ENCODE results near the gene NOXO1. TPM values are rescaled to one million over a fixed set of nuclear protein-coding genes. Genes with fewer than 3 reads are reported as not detected.

Gene NOXO1
- polyA plus RNA-seq, 1 donor from 2014 or later = 8.5 TPM

GRCh38 chr16:1990351-1991134 lies 9.3 kb upstream of the NOXO1 start:
- H3K27me3 ChIP-seq (ENCODE audit: insufficient read depth, low read depth, low read length) = peaks cover 21% of the 10 kb centered on the region
- no peaks in the 10 kb centered on the region for H3F3A ChIP-seq (ENCODE audit: insufficient read depth, low read length, poor library complexity, severe bottlenecking)
- H3K36me3 ChIP-seq (ENCODE audit: insufficient read depth, low read length) = no peaks in the 10 kb centered on the region
- H3K27ac ChIP-seq (ENCODE audit: low read length) = no peak overlapping the region
- peak overlapping the region; percentile 33 for H2AFZ ChIP-seq (ENCODE audit: low read depth, low read length)
- H3K9me2 ChIP-seq (ENCODE audit: insufficient read depth, low read length) = no peaks in the 10 kb centered on the region
- H3K79me2 ChIP-seq (replicated peaks; ENCODE audit: insufficient read depth, low read length) = no peaks in the 10 kb centered on the region
- H3K9me3 ChIP-seq (ENCODE audit: low read length) = no peaks in the 10 kb centered on the region
- peak overlapping the region; percentile 80 for H3K9ac ChIP-seq (ENCODE audit: low read length)
- TF ChIP-seq POLR2AphosphoS5 (IDR thresholded peaks at IDR 0.05) (no peak), RAD21 (conservative IDR thresholded peaks at IDR 0.05) (no peak), MXI1 (conservative IDR thresholded peaks at IDR 0.05; ENCODE audit: poor library complexity, severe bottlenecking) (no peak), TAF1 (IDR thresholded peaks at IDR 0.05; ENCODE audit: low read depth) (peak; percentile 14), REST (IDR thresholded peaks at IDR 0.05; ENCODE audit: borderline replicate concordance) (peak; percentile 33), EZH2 (IDR thresholded peaks at IDR 0.05; ENCODE audit: borderline replicate concordance, insufficient read depth, low read length, poor library complexity, severe bottlenecking) (no peak)
- H3K4me2 ChIP-seq (ENCODE audit: low read length) = peak overlapping the region; percentile 77
- peak overlapping the region; percentile 88 for H3K4me3 ChIP-seq (ENCODE audit: low read length)
- H4K20me1 ChIP-seq (ENCODE audit: insufficient read depth) = no peaks in the 10 kb centered on the region

GRCh38 chr16:1990101-1990350 lies 8.8 kb upstream of the NOXO1 start:
- Histone ChIP-seq H3K9me2 (ENCODE audit: insufficient read depth, low read length) (no peaks in the 10 kb centered on the region), H3K27me3 (ENCODE audit: insufficient read depth, low read depth, low read length) (peaks cover 21% of the 10 kb centered on the region), H3K4me2 (ENCODE audit: low read length) (no peak overlapping the region), H3K36me3 (ENCODE audit: insufficient read depth, low read length) (no peaks in the 10 kb centered on the region), H3K79me2 (replicated peaks; ENCODE audit: insufficient read depth, low read length) (no peaks in the 10 kb centered on the region), H3K9me3 (ENCODE audit: low read length) (no peaks in the 10 kb centered on the region), H3F3A (ENCODE audit: insufficient read depth, low read length, poor library complexity, severe bottlenecking) (no peaks in the 10 kb centered on the region), H3K4me3 (ENCODE audit: low read length) (peak overlapping the region; percentile 88), H3K27ac (ENCODE audit: low read length) (no peak overlapping the region), H2AFZ (ENCODE audit: low read depth, low read length) (peak overlapping the region; percentile 33), H4K20me1 (ENCODE audit: insufficient read depth) (no peaks in the 10 kb centered on the region), H3K9ac (ENCODE audit: low read length) (peak overlapping the region; percentile 80)
- TF ChIP-seq CTCF (IDR thresholded peaks at IDR 0.05; ENCODE audit: poor library complexity, severe bottlenecking) = no peak
- TF ChIP-seq RAD21 (conservative IDR thresholded peaks at IDR 0.05) = no peak
- TF ChIP-seq EZH2 (IDR thresholded peaks at IDR 0.05; ENCODE audit: borderline replicate concordance, insufficient read depth, low read length, poor library complexity, severe bottlenecking) = no peak
- TF ChIP-seq REST (IDR thresholded peaks at IDR 0.05; ENCODE audit: borderline replicate concordance) = no peak
- TF ChIP-seq MXI1 (conservative IDR thresholded peaks at IDR 0.05; ENCODE audit: poor library complexity, severe bottlenecking) = no peak
- no peak for TF ChIP-seq TAF1 (IDR thresholded peaks at IDR 0.05; ENCODE audit: low read depth)
- TF ChIP-seq EP300 (conservative IDR thresholded peaks at IDR 0.05; ENCODE audit: poor library complexity, severe bottlenecking) = no peak

Data from neural cell (in vitro differentiated cells).